OCI-LY7 (cell line): ENCODE data around the gene CRYBG2. TPM values are rescaled to one million over a fixed set of nuclear protein-coding genes. Genes with fewer than 3 reads are reported as not detected.

Experiments
- BruUV-seq: library from RNA; stranded (reverse); fragments of 400-500 nt; replicated peaks from 2 replicates; lab custom pipeline; 2021; lab: Mats Ljungman, UMichigan
- CTCF ChIA-PET: fragments of 300-600 bp; sonication (Branson Sonifier 250); formaldehyde crosslinking; loops from one replicate; lab custom pipeline; 2022; ENCODE audit warnings: antibody characterized with exemption; ENCODE audit not compliant: unreplicated experiment; lab: Charles Lee
- POLR2A ChIA-PET: fragments of 300-600 bp; sonication (Branson Sonifier 250); formaldehyde crosslinking; loops from one replicate; lab custom pipeline; 2022; ENCODE audit warnings: antibody characterized with exemption; lab: Charles Lee
- DNase-seq: peaks from one replicate; pipeline ENCODE4 v3.0.0-alpha.2; 2015; ENCODE audit warnings: low spot score
- H2AFZ ChIP-seq: fragments of 200-600 bp; sonication (generic), shearing (Covaris generic); 2 replicates; pipeline ENCODE4 v1.6.1; 2014; ENCODE audit warnings: mild to moderate bottlenecking, antibody characterized with exemption, low read length, moderate library complexity
- H3K27ac ChIP-seq: fragments of 200-600 bp; sonication (generic); 2 replicates; pipeline ENCODE4 v1.5.1; 2014; ENCODE audit warnings: mixed run types, low read depth, mild to moderate bottlenecking, moderate library complexity, low read length, inconsistent platforms; ENCODE audit not compliant: poor library complexity, severe bottlenecking
- H3K36me3 ChIP-seq: fragments of 200-600 bp; sonication (generic); 2 replicates; pipeline ENCODE4 v1.6.1; 2014; ENCODE audit warnings: mild to moderate bottlenecking, antibody characterized with exemption, low read length, moderate library complexity, mixed read lengths; ENCODE audit not compliant: insufficient read depth
- H3K4me1 ChIP-seq: fragments of 200-600 bp; sonication (generic); 2 replicates; pipeline ENCODE4 v1.5.1; 2014; ENCODE audit warnings: mild to moderate bottlenecking, low read length; ENCODE audit not compliant: insufficient read depth, poor library complexity, severe bottlenecking
- H3K4me2 ChIP-seq: fragments of 200-600 bp; sonication (generic); 2 replicates; pipeline ENCODE4 v1.6.1; 2014; ENCODE audit warnings: mild to moderate bottlenecking, low read length
- H3K4me3 ChIP-seq: fragments of 200-600 bp; sonication (generic); 2 replicates; pipeline ENCODE4 v1.5.1; 2014; ENCODE audit warnings: mild to moderate bottlenecking, low read depth, low read length; ENCODE audit not compliant: poor library complexity, severe bottlenecking
- H3K79me2 ChIP-seq: fragments of 200-600 bp; sonication (generic); 2 replicates; pipeline ENCODE4 v1.6.1; 2016; ENCODE audit warnings: low read depth, mild to moderate bottlenecking, low read length, moderate library complexity, mixed read lengths; ENCODE audit not compliant: insufficient read depth
- H3K9me2 ChIP-seq: fragments of 200-600 bp; sonication (generic); 2 replicates; pipeline ENCODE4 v1.6.1; 2016; ENCODE audit warnings: mild to moderate bottlenecking, low read length, mixed read lengths; ENCODE audit not compliant: insufficient read depth
- H3K9me3 ChIP-seq: fragments of 200-600 bp; sonication (generic); 2 replicates; pipeline ENCODE4 v1.6.1; 2014; ENCODE audit warnings: mild to moderate bottlenecking, mixed run types, low read length, mixed read lengths
- H4K20me1 ChIP-seq: fragments of 200-600 bp; sonication (generic); 2 replicates; pipeline ENCODE4 v1.6.1; 2014; ENCODE audit warnings: mild to moderate bottlenecking, antibody characterized with exemption, low read length, moderate library complexity, mixed read lengths; ENCODE audit not compliant: insufficient read depth
- EZH2phosphoT487 ChIP-seq: fragments of 200-600 bp; sonication (generic); IDR thresholded peaks from 2 replicates; pipeline ENCODE4 v1.6.1; 2018; ENCODE audit warnings: low read depth, borderline replicate concordance, mild to moderate bottlenecking, mixed run types, antibody characterized with exemption, low read length, moderate library complexity, mixed read lengths
- intact Hi-C: fragments of 100-400 bp; cut with micrococcal nuclease; formaldehyde crosslinking; loops from one replicate; pipeline ENCODE4 v1.10.0; 2022; ENCODE audit not compliant: unreplicated experiment
- total RNA-seq, 2 experiments: library from RNA; depleted of rRNA in 1 of 2; stranded (reverse); fragments of >200 nt in 1 of 2; shearing (Covaris generic) in 1 of 2; gene quantifications; 2 replicates each; pipeline ENCODE4 v1.2.3, GENCODE V29; 2014 to 2022
- TF ChIP-seq, protein P1 (sequence below): fragments of 200-600 bp; sonication (generic); conservative IDR thresholded peaks from 2 replicates; pipeline ENCODE4 v1.5.1; 2014; ENCODE audit warnings: mild to moderate bottlenecking, antibody characterized with exemption, low read length, moderate library complexity, mixed read lengths

The CRYBG2 gene
- total RNA-seq, 2 experiments from 2014 or later: 1.3 to 5.5 TPM

DNA sequence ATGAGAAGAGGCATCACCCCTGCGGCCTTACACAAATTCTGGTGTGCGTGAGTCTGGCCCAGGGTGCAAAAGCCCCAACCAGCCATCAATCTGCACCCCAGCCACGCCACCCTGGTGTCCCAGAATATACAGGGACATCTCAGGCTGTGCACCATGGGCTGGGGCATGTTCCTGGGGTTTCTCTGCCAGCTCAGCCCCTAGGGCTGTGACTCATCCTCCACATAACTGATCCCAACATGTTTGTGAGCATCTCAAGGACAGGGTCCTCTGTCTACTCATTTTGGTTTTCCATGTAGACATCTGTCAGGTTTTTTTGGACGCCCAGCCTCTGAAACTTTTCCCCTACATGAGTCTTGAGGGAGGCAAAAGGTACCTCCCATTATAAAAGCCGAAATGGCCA, 18.1 kb upstream of the CRYBG2 start:
- BruUV-seq: no TSS peak

DNA sequence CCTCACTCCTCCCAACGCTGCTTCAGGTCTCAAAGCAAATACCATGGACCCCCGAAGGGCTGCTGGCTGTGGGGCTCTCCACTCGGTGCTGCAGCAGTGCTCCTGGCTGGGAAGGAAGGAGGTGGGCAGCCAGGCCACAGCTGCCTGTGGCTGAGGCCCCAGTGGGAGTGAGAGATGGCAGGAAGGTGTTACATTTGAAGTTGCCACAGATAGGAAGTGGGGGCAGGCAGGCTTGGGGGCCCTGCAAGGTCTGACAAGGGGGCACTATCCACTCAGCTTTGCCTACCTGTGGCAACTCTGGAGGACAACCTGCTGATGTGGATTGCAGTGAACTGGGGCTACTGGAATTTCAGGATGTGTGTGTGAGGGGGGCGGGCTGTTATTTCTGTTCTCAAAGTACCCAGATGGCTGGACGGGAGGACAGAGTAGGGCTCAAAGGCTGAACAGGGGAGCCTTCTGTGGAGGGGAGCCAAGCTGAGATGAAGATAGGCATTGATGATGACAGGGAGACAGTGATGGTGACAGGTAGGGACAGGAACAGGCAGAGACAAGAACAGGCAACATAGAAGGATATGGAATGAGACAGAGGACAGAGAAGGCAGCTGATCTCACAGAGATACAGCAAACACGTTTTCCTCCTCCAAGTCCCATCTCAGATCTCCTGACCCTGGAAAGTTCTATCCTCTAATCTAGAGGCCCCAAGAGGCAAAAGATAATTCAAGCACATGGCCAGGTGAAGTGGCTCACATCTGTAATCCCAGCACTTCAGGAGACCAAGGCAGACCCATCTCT, 16.9 kb upstream of the CRYBG2 start:
- no peak for DNase-seq
- H3K9me2 ChIP-seq: no peaks in the 10 kb centered on the region
- H3K79me2 ChIP-seq: no peaks in the 10 kb centered on the region
- no peaks in the 10 kb centered on the region for H3K4me1 ChIP-seq
- POLR2A ChIA-PET: no interaction called here
- no TSS peak for BruUV-seq
- intact Hi-C loops: no loop called here
- no peaks in the 10 kb centered on the region for H4K20me1 ChIP-seq
- TF ChIP-seq, protein P1, sequence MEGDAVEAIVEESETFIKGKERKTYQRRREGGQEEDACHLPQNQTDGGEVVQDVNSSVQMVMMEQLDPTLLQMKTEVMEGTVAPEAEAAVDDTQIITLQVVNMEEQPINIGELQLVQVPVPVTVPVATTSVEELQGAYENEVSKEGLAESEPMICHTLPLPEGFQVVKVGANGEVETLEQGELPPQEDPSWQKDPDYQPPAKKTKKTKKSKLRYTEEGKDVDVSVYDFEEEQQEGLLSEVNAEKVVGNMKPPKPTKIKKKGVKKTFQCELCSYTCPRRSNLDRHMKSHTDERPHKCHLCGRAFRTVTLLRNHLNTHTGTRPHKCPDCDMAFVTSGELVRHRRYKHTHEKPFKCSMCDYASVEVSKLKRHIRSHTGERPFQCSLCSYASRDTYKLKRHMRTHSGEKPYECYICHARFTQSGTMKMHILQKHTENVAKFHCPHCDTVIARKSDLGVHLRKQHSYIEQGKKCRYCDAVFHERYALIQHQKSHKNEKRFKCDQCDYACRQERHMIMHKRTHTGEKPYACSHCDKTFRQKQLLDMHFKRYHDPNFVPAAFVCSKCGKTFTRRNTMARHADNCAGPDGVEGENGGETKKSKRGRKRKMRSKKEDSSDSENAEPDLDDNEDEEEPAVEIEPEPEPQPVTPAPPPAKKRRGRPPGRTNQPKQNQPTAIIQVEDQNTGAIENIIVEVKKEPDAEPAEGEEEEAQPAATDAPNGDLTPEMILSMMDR: no peak
- no peaks in the 10 kb centered on the region for H3K9me3 ChIP-seq
- H2AFZ ChIP-seq: no peak overlapping the region
- H3K27ac ChIP-seq: no peak overlapping the region
- no peak overlapping the region for H3K4me3 ChIP-seq
- no peaks in the 10 kb centered on the region for H3K36me3 ChIP-seq
- CTCF ChIA-PET: no interaction called here
- H3K4me2 ChIP-seq: no peak overlapping the region

More for the DNA sequence above, 18.1 kb upstream of the CRYBG2 start:
- Histone ChIP-seq H3K27ac (no peak overlapping the region), H3K4me3 (no peak overlapping the region), H2AFZ (no peak overlapping the region), H3K4me1 (no peaks in the 10 kb centered on the region), H4K20me1 (no peaks in the 10 kb centered on the region), H3K79me2 (no peaks in the 10 kb centered on the region), H3K9me3 (no peaks in the 10 kb centered on the region), H3K36me3 (no peaks in the 10 kb centered on the region), H3K9me2 (no peaks in the 10 kb centered on the region), H3K4me2 (no peak overlapping the region)
- ChIA-PET CTCF (no interaction called here), POLR2A (no interaction called here)
- intact Hi-C loops: no loop called here
- DNase-seq: no peak
- TF ChIP-seq, protein P1: no peak
- TF ChIP-seq EZH2phosphoT487: no peak

DNA sequence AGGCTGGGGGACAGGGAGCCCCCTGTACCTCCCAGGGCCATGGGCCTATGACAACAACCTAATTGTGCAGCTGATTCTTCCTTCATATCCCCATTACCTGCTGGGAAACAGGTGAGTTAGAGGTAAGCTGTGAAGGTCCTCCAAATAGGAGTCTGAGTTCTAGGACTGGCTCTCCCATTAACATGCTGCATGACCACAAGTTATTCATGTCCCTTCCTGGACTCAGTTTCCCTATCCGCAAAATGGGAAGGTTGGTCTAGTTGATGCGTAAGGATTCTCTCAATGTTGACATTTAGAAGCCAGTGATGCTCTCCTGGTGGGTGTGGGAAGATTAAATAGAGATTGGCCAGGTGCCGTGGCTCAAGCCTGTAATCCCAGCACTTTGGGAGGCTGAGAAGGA, 14.6 kb upstream of the CRYBG2 start:
- Histone ChIP-seq H3K36me3 (no peaks in the 10 kb centered on the region), H4K20me1 (no peaks in the 10 kb centered on the region), H2AFZ (no peak overlapping the region), H3K27ac (no peak overlapping the region), H3K9me3 (no peaks in the 10 kb centered on the region), H3K4me3 (no peak overlapping the region), H3K4me1 (peaks cover 2% of the 10 kb centered on the region), H3K9me2 (no peaks in the 10 kb centered on the region), H3K79me2 (no peaks in the 10 kb centered on the region), H3K4me2 (no peak overlapping the region)
- no peak for DNase-seq
- ChIA-PET CTCF (no interaction called here), POLR2A (no interaction called here)
- intact Hi-C loops: no loop called here
- BruUV-seq: no TSS peak
- TF ChIP-seq EZH2phosphoT487: no peak
- TF ChIP-seq, protein P1: no peak
